PFSK-1 (cell line): ENCODE results near the gene NSMCE4A.

Source experiments
- FOXP2 ChIP-seq: optimal IDR thresholded peaks from 2 replicates; pipeline ENCODE3; 2011; ENCODE audit warnings: borderline replicate concordance, control low read depth, inconsistent platforms; ENCODE audit not compliant: insufficient read depth; ENCODE audit errors: extremely low read length, extremely low read depth
- POLR2AphosphoS5 ChIP-seq: IDR thresholded peaks from 2 replicates; pipeline ENCODE4 v1.6.1; 2012; ENCODE audit warnings: low read depth, mild to moderate bottlenecking, control low read depth, low read length, moderate library complexity
- REST ChIP-seq, 2 experiments: IDR thresholded peaks; 2 replicates each; pipeline versions ENCODE4 v1.6.1 to v1.8.0; 2011 to 2012; ENCODE audit warnings: low read depth in 2 of 2, low read length in 2 of 2, control low read depth in 1 of 2, inconsistent platforms in 1 of 2, mild to moderate bottlenecking in 1 of 2, moderate library complexity in 1 of 2; ENCODE audit not compliant: insufficient read depth in 1 of 2
- SIN3A ChIP-seq: IDR thresholded peaks from 2 replicates; pipeline ENCODE4 v1.6.1; 2012; ENCODE audit warnings: mild to moderate bottlenecking, low read length, moderate library complexity, borderline replicate concordance; ENCODE audit not compliant: insufficient read depth
- TAF1 ChIP-seq: IDR thresholded peaks from 2 replicates; pipeline ENCODE4 v1.6.1; 2012; ENCODE audit warnings: low read length, control low read depth, borderline replicate concordance; ENCODE audit not compliant: insufficient read depth

- TF ChIP-seq REST (IDR thresholded peaks at IDR 0.05; ENCODE audit: insufficient read depth in 1 of 2, low read depth in 2 of 2, low read length in 2 of 2) (no peak), POLR2AphosphoS5 (no peak), SIN3A (no peak), TAF1 (no peak), FOXP2 (no peak)
These were observed 15.1 kb upstream of the NSMCE4A start for GRCh38 chr10:121990015-121990677.
